ENCODE measurements around the gene TMEM132A.

- no peak for TF ChIP-seq EZH2 (IDR thresholded peaks at IDR 0.05)
- no peak for TF ChIP-seq FOXP2 (optimal IDR thresholded peaks at IDR 0.05; ENCODE audit: control extremely low read depth, extremely low read length, insufficient read depth)
- no peak for TF ChIP-seq POLR2AphosphoS5 (IDR thresholded peaks at IDR 0.05; ENCODE audit: borderline replicate concordance, low read depth, low read length)
These were observed 62.0 kb downstream of the TMEM132A start for GRCh38 chr11:60985991-60986915.

All from SK-N-MC (cell line).